ENCODE data around the gene VWCE. TPM values are rescaled to one million over a fixed set of nuclear protein-coding genes. Genes with fewer than 3 reads are reported as not detected.

VWCE gene
- total RNA-seq, 1 donor from 2014 or later: 25.3 TPM

GRCh38 chr11:61340979-61341378 is 45.9 kb upstream of the VWCE start:
- no peak overlapping the region for H3K27ac Mint-ChIP-seq (ENCODE audit: unreplicated experiment)
- no peaks in the 10 kb centered on the region for H3K9me3 Mint-ChIP-seq (ENCODE audit: unreplicated experiment)
- H3K4me1 Mint-ChIP-seq (ENCODE audit: unreplicated experiment): peaks cover 4% of the 10 kb centered on the region
- no peak for DNase-seq (ENCODE audit: low spot score)
- peaks cover 21% of the 10 kb centered on the region for H3K36me3 Mint-ChIP-seq (ENCODE audit: low read depth, unreplicated experiment)
- TF ChIP-seq, protein P1, sequence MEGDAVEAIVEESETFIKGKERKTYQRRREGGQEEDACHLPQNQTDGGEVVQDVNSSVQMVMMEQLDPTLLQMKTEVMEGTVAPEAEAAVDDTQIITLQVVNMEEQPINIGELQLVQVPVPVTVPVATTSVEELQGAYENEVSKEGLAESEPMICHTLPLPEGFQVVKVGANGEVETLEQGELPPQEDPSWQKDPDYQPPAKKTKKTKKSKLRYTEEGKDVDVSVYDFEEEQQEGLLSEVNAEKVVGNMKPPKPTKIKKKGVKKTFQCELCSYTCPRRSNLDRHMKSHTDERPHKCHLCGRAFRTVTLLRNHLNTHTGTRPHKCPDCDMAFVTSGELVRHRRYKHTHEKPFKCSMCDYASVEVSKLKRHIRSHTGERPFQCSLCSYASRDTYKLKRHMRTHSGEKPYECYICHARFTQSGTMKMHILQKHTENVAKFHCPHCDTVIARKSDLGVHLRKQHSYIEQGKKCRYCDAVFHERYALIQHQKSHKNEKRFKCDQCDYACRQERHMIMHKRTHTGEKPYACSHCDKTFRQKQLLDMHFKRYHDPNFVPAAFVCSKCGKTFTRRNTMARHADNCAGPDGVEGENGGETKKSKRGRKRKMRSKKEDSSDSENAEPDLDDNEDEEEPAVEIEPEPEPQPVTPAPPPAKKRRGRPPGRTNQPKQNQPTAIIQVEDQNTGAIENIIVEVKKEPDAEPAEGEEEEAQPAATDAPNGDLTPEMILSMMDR (IDR thresholded peaks at IDR 0.05; ENCODE audit: unreplicated experiment): no peak
- peak overlapping the region; percentile 5 for H3K4me3 Mint-ChIP-seq (ENCODE audit: unreplicated experiment)
- H3K27me3 Mint-ChIP-seq (ENCODE audit: unreplicated experiment): peaks cover 7% of the 10 kb centered on the region

DNA sequence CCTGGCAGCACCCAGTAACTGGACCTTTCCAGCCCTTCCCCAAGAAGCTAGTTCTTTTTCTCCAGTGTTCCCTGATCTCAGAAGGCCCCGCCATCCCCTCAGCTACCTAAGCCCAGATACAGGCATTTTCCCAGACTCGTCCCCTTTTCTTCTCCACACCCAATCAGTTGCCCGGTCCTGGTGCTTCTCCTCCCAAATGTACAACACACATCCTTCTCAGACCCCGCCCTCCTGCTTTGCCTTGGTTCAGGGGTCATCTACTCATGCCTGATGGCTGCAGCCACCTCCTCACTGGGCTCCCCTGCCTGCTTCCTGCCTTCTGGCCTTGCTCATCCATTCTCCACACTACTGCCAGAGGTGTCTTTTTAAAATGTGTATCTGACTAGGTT is 44.4 kb upstream of the VWCE start:
- H3K36me3 Mint-ChIP-seq (ENCODE audit: low read depth, unreplicated experiment): peaks cover 16% of the 10 kb centered on the region
- TF ChIP-seq, protein P1 (IDR thresholded peaks at IDR 0.05; ENCODE audit: unreplicated experiment): no peak
- DNase-seq (ENCODE audit: low spot score): no peak
- H3K4me1 Mint-ChIP-seq (ENCODE audit: unreplicated experiment): peaks cover 3% of the 10 kb centered on the region
- H3K4me3 Mint-ChIP-seq (ENCODE audit: unreplicated experiment): no peak overlapping the region
- peaks cover 4% of the 10 kb centered on the region for H3K27me3 Mint-ChIP-seq (ENCODE audit: unreplicated experiment)
- H3K27ac Mint-ChIP-seq (ENCODE audit: unreplicated experiment): no peak overlapping the region
- H3K9me3 Mint-ChIP-seq (ENCODE audit: unreplicated experiment): no peaks in the 10 kb centered on the region

DNA sequence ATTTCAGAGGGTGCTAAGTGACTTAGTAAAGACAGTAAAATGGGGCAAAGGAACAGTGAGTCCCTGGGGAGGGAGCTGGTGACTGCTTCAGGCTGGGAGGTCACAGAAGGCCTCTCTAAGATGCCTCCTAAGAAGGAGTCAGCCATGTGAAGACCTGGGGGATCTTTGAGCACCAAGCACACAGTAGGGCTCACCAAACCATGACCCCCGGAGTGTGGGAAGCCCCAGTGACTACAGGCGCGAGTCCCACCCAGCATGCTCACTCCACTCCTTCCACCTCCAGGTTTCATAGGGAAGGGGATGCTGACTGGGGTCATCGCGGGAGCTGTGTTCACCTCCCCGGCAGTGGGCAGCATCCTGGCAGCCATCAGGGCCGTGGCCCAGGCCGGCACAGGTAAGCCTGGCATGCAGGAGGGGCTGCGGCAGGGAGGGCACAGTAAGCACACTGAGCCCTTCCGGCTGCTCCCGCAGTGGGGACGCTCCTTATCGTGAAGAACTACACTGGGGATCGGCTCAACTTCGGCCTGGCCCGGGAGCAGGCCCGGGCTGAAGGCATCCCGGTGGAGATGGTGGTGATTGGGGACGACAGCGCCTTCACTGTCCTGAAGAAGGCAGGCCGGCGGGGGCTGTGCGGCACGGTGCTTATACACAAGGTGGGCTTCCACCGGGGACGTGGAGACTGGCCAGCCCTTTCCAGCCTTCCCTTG is 43.8 kb upstream of the VWCE start:
- DNase-seq (ENCODE audit: low spot score): no peak
- H3K27me3 Mint-ChIP-seq (ENCODE audit: unreplicated experiment): peaks cover 4% of the 10 kb centered on the region

GRCh38 chr11:61337706-61338470 is 42.8 kb upstream of the VWCE start:
- peak overlapping the region; percentile 62 for H3K4me3 Mint-ChIP-seq (ENCODE audit: unreplicated experiment)
- H3K9me3 Mint-ChIP-seq (ENCODE audit: unreplicated experiment): no peaks in the 10 kb centered on the region
- no peak for DNase-seq (ENCODE audit: low spot score)

More for the DNA sequence above, 43.8 kb upstream of the VWCE start:
- no peak overlapping the region for H3K27ac Mint-ChIP-seq (ENCODE audit: unreplicated experiment)
- peaks cover 15% of the 10 kb centered on the region for H3K36me3 Mint-ChIP-seq (ENCODE audit: low read depth, unreplicated experiment)
- TF ChIP-seq, protein P1 (IDR thresholded peaks at IDR 0.05; ENCODE audit: unreplicated experiment): no peak
- H3K4me1 Mint-ChIP-seq (ENCODE audit: unreplicated experiment): peaks cover 6% of the 10 kb centered on the region
- H3K9me3 Mint-ChIP-seq (ENCODE audit: unreplicated experiment): no peaks in the 10 kb centered on the region
- H3K4me3 Mint-ChIP-seq (ENCODE audit: unreplicated experiment): no peak overlapping the region

More at GRCh38 chr11:61337706-61338470, 42.8 kb upstream of the VWCE start:
- Mint-ChIP-seq H3K27me3 (ENCODE audit: unreplicated experiment) (peaks cover 7% of the 10 kb centered on the region), H3K27ac (ENCODE audit: unreplicated experiment) (no peak overlapping the region), H3K4me1 (ENCODE audit: unreplicated experiment) (peaks cover 9% of the 10 kb centered on the region), H3K36me3 (ENCODE audit: low read depth, unreplicated experiment) (peaks cover 16% of the 10 kb centered on the region)
- TF ChIP-seq, protein P1 (IDR thresholded peaks at IDR 0.05; ENCODE audit: unreplicated experiment): no peak
